A673 (cell line): Measurements from ENCODE around the gene ANKRD27.
"Not testable (repeated sequence)": the region's sequence is repeated elsewhere in the genome, so short reads cannot be mapped to it uniquely, and the experiment has no call there.

Experiments used
- CTCF ChIP-seq: fragments of 300-800, 200-600 bp; sonication (generic); conservative IDR thresholded peaks from 2 replicates; pipeline ENCODE4 v1.5.1; 2017; ENCODE audit warnings: low read depth, mild to moderate bottlenecking, antibody characterized with exemption, low read length, moderate library complexity, mixed read lengths
- EZH2 ChIP-seq: fragments of 200-600 bp; sonication (generic); IDR thresholded peaks from 2 replicates; pipeline ENCODE4 v1.6.1; 2017; ENCODE audit warnings: borderline replicate concordance, low read depth, mild to moderate bottlenecking, mixed read lengths, antibody characterized with exemption, low read length; ENCODE audit not compliant: poor library complexity, severe bottlenecking

DNA sequence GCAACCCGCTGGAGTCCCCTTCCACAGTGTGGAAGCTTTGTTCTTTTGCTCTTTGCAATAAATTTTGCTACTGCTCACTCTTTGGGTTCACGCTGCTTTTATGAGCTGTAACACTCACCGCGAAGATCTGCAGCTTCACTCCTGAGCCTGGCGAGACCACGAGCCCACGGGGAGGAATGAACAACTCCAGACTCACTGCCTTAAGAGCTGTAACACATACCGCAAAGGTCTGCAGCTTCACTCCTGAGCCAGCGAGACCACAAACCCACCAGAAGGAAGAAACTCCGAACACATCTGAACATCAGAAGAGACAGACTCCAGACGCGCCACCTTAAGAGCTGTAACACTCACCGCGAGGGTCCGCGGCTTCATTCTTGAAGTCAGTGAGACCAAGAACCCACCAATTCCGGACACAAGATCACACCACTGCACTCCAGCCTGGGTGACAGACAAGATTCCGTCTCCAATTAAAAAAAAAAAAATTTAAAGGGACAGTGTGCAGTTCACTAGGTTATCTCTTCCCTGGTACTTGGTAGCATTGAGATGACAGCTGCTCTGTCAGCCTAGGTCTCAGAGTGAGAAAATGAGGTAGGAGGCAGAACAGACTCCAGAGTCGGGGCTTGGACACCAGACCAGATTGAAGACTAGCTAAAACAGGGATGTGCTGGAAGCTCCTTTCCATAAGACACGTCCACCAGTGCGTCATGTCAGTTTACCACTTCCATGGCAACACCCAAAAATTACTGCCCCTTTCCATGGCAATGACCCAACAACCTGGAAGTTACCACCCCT lies 102.1 kb downstream of the ANKRD27 start:
- not testable (repeated sequence) for TF ChIP-seq CTCF, EZH2
